K562 (cell line): ENCODE data around the gene CAMSAP3. TPM values are rescaled to one million over a fixed set of nuclear protein-coding genes. Genes with fewer than 3 reads are reported as not detected.

ENCODE experiments used
- CBFB ChIP-seq: sonication (generic); formaldehyde crosslinking; IDR thresholded peaks from 2 replicates; pipeline ENCODE4 v1.4.0; 2020; ENCODE audit warnings: mild to moderate bottlenecking, missing genetic modification reagents
- CBX1 ChIP-seq: sonication (generic); IDR thresholded peaks from 2 replicates; pipeline ENCODE4 v1.6.1; 2016; ENCODE audit warnings: antibody characterized with exemption, low read depth, mild to moderate bottlenecking
- DEAF1 ChIP-seq: fragments of 450-650 bp; formaldehyde crosslinking; IDR thresholded peaks from 2 replicates; pipeline ENCODE4 v1.4.0; 2020; ENCODE audit warnings: mild to moderate bottlenecking, moderate library complexity
- FOXP1 ChIP-seq: sonication (generic); formaldehyde crosslinking; IDR thresholded peaks from 2 replicates; pipeline ENCODE4 v1.8.0; 2022; ENCODE audit warnings: mild to moderate bottlenecking, missing genetic modification reagents
- KHSRP ChIP-seq: fragments of 450-650 bp; IDR thresholded peaks from 2 replicates; pipeline ENCODE4 v1.6.1; 2017
- MECOM ChIP-seq: fragments of 250-450 bp; sonication (Bioruptor Pico); IDR thresholded peaks from 2 replicates; pipeline ENCODE4 v1.8.0; 2022; ENCODE audit warnings: inconsistent platforms
- NCOA1 ChIP-seq: fragments of 450-650 bp; IDR thresholded peaks from 2 replicates; pipeline ENCODE4 v1.6.1; 2016; ENCODE audit warnings: low read depth
- POLR2B ChIP-seq: fragments of 450-650 bp; IDR thresholded peaks from 2 replicates; pipeline ENCODE4 v1.6.1; 2018; ENCODE audit warnings: low read depth; ENCODE audit not compliant: partially characterized antibody
- RNF2 ChIP-seq: sonication (generic); IDR thresholded peaks from 2 replicates; pipeline ENCODE4 v1.6.1; 2016
- SREBF1 ChIP-seq: fragments of 150-350 bp; IDR thresholded peaks from 2 replicates; pipeline ENCODE4 v1.6.1; 2014; ENCODE audit warnings: antibody characterized with exemption, low read depth, low read length, borderline replicate concordance
- VEZF1 ChIP-seq: fragments of 200-800 bp; sonication (Bioruptor generic); IDR thresholded peaks from 2 replicates; pipeline ENCODE4 v1.6.1; 2017; ENCODE audit warnings: missing genetic modification characterization, missing compliant biosample characterization
- ZFX ChIP-seq: sonication (generic); formaldehyde crosslinking; IDR thresholded peaks from 2 replicates; pipeline ENCODE4 v1.8.0; 2022; ENCODE audit warnings: mild to moderate bottlenecking, missing genetic modification reagents, moderate library complexity
- ZNF12 ChIP-seq: sonication (generic); formaldehyde crosslinking; IDR thresholded peaks from 2 replicates; pipeline ENCODE4 v1.4.0; 2020; ENCODE audit warnings: mild to moderate bottlenecking, missing genetic modification reagents
- ZNF124 ChIP-seq: sonication (generic); formaldehyde crosslinking; IDR thresholded peaks from 2 replicates; pipeline ENCODE4 v1.8.1; 2022; ENCODE audit warnings: missing genetic modification reagents
- ZNF239 ChIP-seq: fragments of 250-450 bp; sonication (Bioruptor Pico); IDR thresholded peaks from 2 replicates; pipeline ENCODE4 v1.4.0; 2020; ENCODE audit warnings: mild to moderate bottlenecking
- ZNF431 ChIP-seq: sonication (generic); formaldehyde crosslinking; IDR thresholded peaks from 2 replicates; pipeline ENCODE4 v1.8.0; 2022; ENCODE audit warnings: mild to moderate bottlenecking, missing genetic modification reagents
- ZNF586 ChIP-seq: fragments of 450-650 bp; formaldehyde crosslinking; conservative IDR thresholded peaks from 2 replicates; pipeline ENCODE4 v1.4.0; 2020; ENCODE audit warnings: mild to moderate bottlenecking, moderate library complexity
- polyA plus RNA-seq, 8 experiments: library from polyadenylated mRNA; depleted of rRNA in 4 of 8; stranded (reverse) in 5 of 8; unstranded in 3 of 8; fragments of >200 nt; fragmentation: Nextera tagmentation in 2 of 8; fragmentation: Illumina TruSeq in 1 of 8; extraction: Ambion mirVana in 2 of 8; extraction: Trizol in 1 of 8; gene quantifications; 2 replicates each; pipeline versions ENCODE4 v1.2.1 to v1.2.3, GENCODE V29; 2011 to 2014; ENCODE audit warnings: inconsistent platforms in 1 of 8, missing spikeins in 1 of 8
- total RNA-seq, 7 experiments: library from RNA; depleted of rRNA in 6 of 7; stranded (reverse); fragments of >200 nt in 6 of 7; fragmentation: Illumina TruSeq in 2 of 7; extraction: Trizol in 2 of 7; gene quantifications; 2 replicates each; pipeline versions ENCODE4 v1.2.1 to v1.2.3, GENCODE V29; 2011 to 2021; ENCODE audit warnings: low replicate concordance in 1 of 7
- TF ChIP-seq, protein P1 (sequence below): IDR thresholded peaks from 2 replicates; pipeline ENCODE4 v1.6.1; 2011; ENCODE audit warnings: borderline replicate concordance, low read depth, mild to moderate bottlenecking, moderate library complexity, low read length; ENCODE audit not compliant: insufficient read depth, poor library complexity, severe bottlenecking
- TF ChIP-seq, protein P2 (sequence below): fragments of 250-450 bp; sonication (Bioruptor Pico); IDR thresholded peaks from 2 replicates; pipeline ENCODE4 v1.8.0; 2022; ENCODE audit warnings: inconsistent platforms
- TF ChIP-seq, protein P3 (sequence below): sonication (generic); formaldehyde crosslinking; IDR thresholded peaks from 2 replicates; pipeline ENCODE4 v1.5.0; 2020; ENCODE audit warnings: missing genetic modification reagents
- TF ChIP-seq, protein P4 (sequence below): sonication (generic); formaldehyde crosslinking; IDR thresholded peaks from 2 replicates; pipeline ENCODE4 v1.9.0; 2022; ENCODE audit warnings: mild to moderate bottlenecking, missing genetic modification reagents

The CAMSAP3 gene
- total and polyA plus RNA-seq, 9 of the 15 experiments (the other 6 are each of a cell fraction or from before 2014, with no cell fraction given): 0.01 to 0.89 (median 0.22) TPM; not detected in 1

DNA sequence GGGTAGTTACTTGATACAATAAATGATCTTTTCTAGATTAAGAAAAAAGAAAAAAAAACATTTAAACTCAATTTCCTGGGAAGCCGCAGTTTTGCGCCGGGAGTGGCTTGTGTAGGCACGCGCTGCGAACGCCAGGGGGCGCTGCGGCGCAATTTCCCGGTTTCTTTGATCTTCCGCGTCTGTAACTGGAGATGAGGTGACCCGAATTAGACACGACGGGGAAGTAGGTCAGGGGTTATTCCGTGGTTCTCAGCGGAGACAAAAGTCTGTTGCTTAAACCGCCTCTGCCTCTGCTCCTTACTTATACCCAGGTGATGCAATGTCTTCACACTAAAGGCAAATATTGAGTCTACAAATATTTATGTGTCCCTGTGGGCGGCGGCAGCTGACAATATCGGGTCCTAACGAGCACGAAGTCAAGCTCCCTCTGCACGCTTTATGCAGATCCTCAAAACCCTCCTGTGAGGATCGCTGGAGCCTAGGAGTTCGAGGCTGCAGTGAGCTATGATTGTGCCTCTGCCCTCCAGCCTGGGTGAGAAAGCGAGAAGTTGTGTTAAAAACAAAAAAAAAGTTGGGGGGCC lies 56.5 kb downstream of the CAMSAP3 start (continued):
- TF ChIP-seq, protein P1, sequence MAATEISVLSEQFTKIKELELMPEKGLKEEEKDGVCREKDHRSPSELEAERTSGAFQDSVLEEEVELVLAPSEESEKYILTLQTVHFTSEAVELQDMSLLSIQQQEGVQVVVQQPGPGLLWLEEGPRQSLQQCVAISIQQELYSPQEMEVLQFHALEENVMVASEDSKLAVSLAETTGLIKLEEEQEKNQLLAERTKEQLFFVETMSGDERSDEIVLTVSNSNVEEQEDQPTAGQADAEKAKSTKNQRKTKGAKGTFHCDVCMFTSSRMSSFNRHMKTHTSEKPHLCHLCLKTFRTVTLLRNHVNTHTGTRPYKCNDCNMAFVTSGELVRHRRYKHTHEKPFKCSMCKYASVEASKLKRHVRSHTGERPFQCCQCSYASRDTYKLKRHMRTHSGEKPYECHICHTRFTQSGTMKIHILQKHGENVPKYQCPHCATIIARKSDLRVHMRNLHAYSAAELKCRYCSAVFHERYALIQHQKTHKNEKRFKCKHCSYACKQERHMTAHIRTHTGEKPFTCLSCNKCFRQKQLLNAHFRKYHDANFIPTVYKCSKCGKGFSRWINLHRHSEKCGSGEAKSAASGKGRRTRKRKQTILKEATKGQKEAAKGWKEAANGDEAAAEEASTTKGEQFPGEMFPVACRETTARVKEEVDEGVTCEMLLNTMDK: peak; percentile 39
- TF ChIP-seq, protein P2, sequence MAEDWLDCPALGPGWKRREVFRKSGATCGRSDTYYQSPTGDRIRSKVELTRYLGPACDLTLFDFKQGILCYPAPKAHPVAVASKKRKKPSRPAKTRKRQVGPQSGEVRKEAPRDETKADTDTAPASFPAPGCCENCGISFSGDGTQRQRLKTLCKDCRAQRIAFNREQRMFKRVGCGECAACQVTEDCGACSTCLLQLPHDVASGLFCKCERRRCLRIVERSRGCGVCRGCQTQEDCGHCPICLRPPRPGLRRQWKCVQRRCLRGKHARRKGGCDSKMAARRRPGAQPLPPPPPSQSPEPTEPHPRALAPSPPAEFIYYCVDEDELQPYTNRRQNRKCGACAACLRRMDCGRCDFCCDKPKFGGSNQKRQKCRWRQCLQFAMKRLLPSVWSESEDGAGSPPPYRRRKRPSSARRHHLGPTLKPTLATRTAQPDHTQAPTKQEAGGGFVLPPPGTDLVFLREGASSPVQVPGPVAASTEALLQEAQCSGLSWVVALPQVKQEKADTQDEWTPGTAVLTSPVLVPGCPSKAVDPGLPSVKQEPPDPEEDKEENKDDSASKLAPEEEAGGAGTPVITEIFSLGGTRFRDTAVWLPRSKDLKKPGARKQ (CRISPR knock-in tag): 0 out of 2 replicates have a peak, but pooled peaks have one; percentile 15
- TF ChIP-seq ZNF12 (peak; percentile 89; the same call in 1 of the 2 replicates), CBFB (CRISPR knock-in tag) (no peak), ZNF124 (CRISPR knock-in tag) (no peak), FOXP1 (CRISPR knock-in tag) (no peak), ZNF586 (no peak), ZNF239 (CRISPR knock-in tag) (no peak), POLR2B (no peak), ZFX (no peak), CBX1 (no peak), DEAF1 (CRISPR knock-in tag) (peak; percentile 44; the same call in 1 of the 2 replicates), RNF2 (peak; percentile 48; the same call in 1 of the 2 replicates), KHSRP (no peak), VEZF1 (0 out of 2 replicates have a peak, but pooled peaks have one; percentile 26), ZNF431 (CRISPR knock-in tag) (0 out of 2 replicates have a peak, but pooled peaks have one; percentile 18), SREBF1 (no peak), NCOA1 (no peak; the same call in 1 of the 2 replicates), MECOM (CRISPR knock-in tag) (no peak)
- TF ChIP-seq, protein P3, sequence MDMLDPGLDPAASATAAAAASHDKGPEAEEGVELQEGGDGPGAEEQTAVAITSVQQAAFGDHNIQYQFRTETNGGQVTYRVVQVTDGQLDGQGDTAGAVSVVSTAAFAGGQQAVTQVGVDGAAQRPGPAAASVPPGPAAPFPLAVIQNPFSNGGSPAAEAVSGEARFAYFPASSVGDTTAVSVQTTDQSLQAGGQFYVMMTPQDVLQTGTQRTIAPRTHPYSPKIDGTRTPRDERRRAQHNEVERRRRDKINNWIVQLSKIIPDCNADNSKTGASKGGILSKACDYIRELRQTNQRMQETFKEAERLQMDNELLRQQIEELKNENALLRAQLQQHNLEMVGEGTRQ (CRISPR knock-in tag): no peak
- TF ChIP-seq, protein P4, sequence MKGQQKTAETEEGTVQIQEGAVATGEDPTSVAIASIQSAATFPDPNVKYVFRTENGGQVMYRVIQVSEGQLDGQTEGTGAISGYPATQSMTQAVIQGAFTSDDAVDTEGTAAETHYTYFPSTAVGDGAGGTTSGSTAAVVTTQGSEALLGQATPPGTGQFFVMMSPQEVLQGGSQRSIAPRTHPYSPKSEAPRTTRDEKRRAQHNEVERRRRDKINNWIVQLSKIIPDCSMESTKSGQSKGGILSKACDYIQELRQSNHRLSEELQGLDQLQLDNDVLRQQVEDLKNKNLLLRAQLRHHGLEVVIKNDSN (CRISPR knock-in tag): no peak
